Activated CD8-positive, alpha-beta T cell treated with anti-CD3 and anti-CD28 coated beads, Interleukin-2, amount 10 ng/mL, durations not matched to agents 7 days and 5 days (primary cell): ENCODE results near the gene TSPOAP1. TPM values are rescaled to one million over a fixed set of nuclear protein-coding genes. Genes with fewer than 3 reads are reported as not detected.

Experiments used
- ATAC-seq: fragments of 150-1000 bp; cut with Tn5 transposase; one replicate; pipeline ENCODE4 v1.10.0; 2021; ENCODE audit warnings: moderate library complexity
- CTCF ChIA-PET: fragments of 350-600 bp; sonication (Branson Sonifier 250); formaldehyde crosslinking; loops from one replicate; lab custom pipeline; 2021; ENCODE audit warnings: antibody characterized with exemption; lab: Charles Lee
- POLR2A ChIA-PET: fragments of 350-600 bp; sonication (Branson Sonifier 250); formaldehyde crosslinking; loops from one replicate; lab custom pipeline; 2021; ENCODE audit warnings: antibody characterized with exemption; lab: Charles Lee
- DNase-seq: peaks from one replicate; pipeline ENCODE4 v3.0.0-alpha.2; 2020
- H3K27ac Mint-ChIP-seq: one replicate; pipeline ENCODE4 v1.8.0; 2021; ENCODE audit warnings: mild to moderate bottlenecking, mixed read lengths
- H3K27me3 Mint-ChIP-seq: one replicate; pipeline ENCODE4 v1.8.0; 2021; ENCODE audit warnings: low read depth, mixed read lengths
- H3K36me3 Mint-ChIP-seq: one replicate; pipeline ENCODE4 v1.8.0; 2021; ENCODE audit warnings: low read depth, mixed read lengths
- H3K4me1 Mint-ChIP-seq: one replicate; pipeline ENCODE4 v1.8.0; 2021; ENCODE audit warnings: low read depth, mixed read lengths
- H3K4me3 Mint-ChIP-seq: one replicate; pipeline ENCODE4 v1.8.0; 2021; ENCODE audit warnings: mild to moderate bottlenecking, mixed read lengths
- H3K9me3 Mint-ChIP-seq: one replicate; pipeline ENCODE4 v1.8.0; 2022; ENCODE audit warnings: mixed read lengths; ENCODE audit not compliant: insufficient read depth
- total RNA-seq, 2 experiments: library from RNA; stranded (reverse); gene quantifications; one replicate each; pipeline ENCODE4 v1.2.3, GENCODE V29; 2021

The TSPOAP1 gene
- total RNA-seq, 2 experiments from 2014 or later = 45.8 to 51.5 TPM

DNA sequence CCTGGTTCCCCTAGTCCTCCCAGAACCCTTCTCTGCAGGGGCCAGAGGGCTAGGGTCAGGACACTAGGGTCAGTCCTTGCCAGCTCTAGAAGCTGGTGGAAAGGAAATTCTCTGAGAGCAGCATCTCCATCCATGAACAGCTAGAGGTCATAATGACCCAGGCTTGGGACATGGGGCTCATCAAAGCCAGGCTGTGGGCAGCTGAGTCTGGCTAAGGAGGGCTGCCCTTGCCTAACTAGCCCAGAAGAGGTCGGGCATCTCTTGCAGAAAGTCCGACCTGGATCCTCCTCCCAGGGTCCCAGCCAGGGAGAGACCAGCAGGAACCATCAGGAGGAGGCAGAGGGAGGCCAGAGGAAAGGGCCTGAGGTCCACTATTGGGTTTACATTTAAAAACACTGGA is 52.2 kb downstream of the TSPOAP1 start:
- ChIA-PET CTCF (interaction anchor here (0.9 to 1.1 kb wide), 2 partner anchors 26 to 41 kb away, joined by 3 to 4 read pairs; no protein-coding TSS in a partner anchor), POLR2A (interaction anchor here (0.6 to 0.7 kb wide), 2 partner anchors 25 to 80 kb away, joined by 3 read pairs; no protein-coding TSS in a partner anchor)
- H3K4me3 Mint-ChIP-seq = no peak overlapping the region
- peaks cover 12% of the 10 kb centered on the region for H3K27me3 Mint-ChIP-seq
- DNase-seq (no peak), ATAC-seq (no peak)
- no peaks in the 10 kb centered on the region for H3K36me3 Mint-ChIP-seq
- no peaks in the 10 kb centered on the region for H3K9me3 Mint-ChIP-seq
- H3K4me1 Mint-ChIP-seq = peaks cover 6% of the 10 kb centered on the region
- H3K27ac Mint-ChIP-seq = no peak overlapping the region

DNA sequence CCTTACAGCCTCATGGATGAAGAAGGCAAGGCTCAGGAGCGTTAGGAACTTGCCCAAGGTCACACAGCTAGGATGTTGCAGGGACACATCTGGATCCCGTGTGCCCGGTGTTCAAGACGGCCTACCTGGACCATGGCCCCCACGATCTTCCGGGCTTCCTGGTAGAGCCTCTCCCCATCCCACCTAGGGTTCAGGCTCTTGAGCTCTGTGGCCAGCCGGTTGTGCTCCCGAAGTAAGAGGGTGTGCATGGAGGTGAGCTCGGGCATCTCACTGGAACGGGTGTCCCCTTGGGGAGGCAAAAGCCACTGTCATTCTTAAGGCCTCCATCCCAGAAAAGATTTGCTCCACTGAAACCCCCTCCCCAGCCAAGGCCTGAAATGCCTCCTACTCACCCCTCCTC is 53.2 kb downstream of the TSPOAP1 start:
- CTCF ChIA-PET = interaction anchor here (1.1 kb wide), 1 partner anchor 42 kb away, joined by 4 read pairs; no protein-coding TSS in a partner anchor
- peaks cover 9% of the 10 kb centered on the region for H3K27me3 Mint-ChIP-seq
- H3K4me3 Mint-ChIP-seq = no peak overlapping the region
- DNase-seq = no peak
- peaks cover 6% of the 10 kb centered on the region for H3K4me1 Mint-ChIP-seq
- H3K9me3 Mint-ChIP-seq = no peaks in the 10 kb centered on the region
- ATAC-seq = no peak
- no peak overlapping the region for H3K27ac Mint-ChIP-seq
- H3K36me3 Mint-ChIP-seq = no peaks in the 10 kb centered on the region
- POLR2A ChIA-PET = interaction anchor here (0.7 kb wide), 1 partner anchor 46 kb away, joined by 3 read pairs; no protein-coding TSS in a partner anchor

DNA sequence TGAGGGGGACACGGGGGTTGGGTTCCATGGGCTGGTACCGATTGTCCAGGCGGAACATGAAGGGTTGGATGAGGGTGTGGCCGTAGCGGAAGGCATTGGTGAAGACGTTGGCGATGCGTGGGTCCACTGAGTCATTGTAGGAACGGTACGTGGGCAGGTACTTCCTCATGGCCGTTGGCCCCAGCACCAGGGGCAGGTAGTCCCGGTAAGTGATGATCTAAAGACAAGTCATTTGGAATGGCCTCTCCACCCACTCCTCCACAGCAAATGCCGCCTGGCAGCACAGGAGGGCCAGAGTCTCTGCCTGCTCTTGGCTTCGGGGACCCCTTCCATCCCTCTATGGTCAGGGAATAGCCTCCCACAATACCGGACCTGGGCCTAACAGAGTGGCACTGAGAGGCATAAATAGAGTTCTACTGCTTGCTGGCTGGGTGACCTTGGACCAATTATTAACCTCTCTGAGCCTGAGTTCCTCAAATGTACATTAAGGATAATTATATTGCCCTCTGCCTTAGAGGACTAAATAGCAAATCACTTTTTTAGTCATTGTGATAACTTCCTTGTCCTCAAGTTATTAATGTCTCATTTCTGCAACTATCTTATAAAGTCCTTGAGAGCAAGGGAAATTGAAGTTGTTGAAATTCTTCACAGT is 55.0 kb downstream of the TSPOAP1 start:
- no peak overlapping the region for H3K27ac Mint-ChIP-seq
- no peaks in the 10 kb centered on the region for H3K36me3 Mint-ChIP-seq
- H3K4me1 Mint-ChIP-seq = no peaks in the 10 kb centered on the region
- H3K4me3 Mint-ChIP-seq = no peak overlapping the region
- ChIA-PET POLR2A (no interaction called here), CTCF (no interaction called here)
- no peak for ATAC-seq
- no peaks in the 10 kb centered on the region for H3K9me3 Mint-ChIP-seq
- no peak for DNase-seq
- H3K27me3 Mint-ChIP-seq = peaks cover 2% of the 10 kb centered on the region

DNA sequence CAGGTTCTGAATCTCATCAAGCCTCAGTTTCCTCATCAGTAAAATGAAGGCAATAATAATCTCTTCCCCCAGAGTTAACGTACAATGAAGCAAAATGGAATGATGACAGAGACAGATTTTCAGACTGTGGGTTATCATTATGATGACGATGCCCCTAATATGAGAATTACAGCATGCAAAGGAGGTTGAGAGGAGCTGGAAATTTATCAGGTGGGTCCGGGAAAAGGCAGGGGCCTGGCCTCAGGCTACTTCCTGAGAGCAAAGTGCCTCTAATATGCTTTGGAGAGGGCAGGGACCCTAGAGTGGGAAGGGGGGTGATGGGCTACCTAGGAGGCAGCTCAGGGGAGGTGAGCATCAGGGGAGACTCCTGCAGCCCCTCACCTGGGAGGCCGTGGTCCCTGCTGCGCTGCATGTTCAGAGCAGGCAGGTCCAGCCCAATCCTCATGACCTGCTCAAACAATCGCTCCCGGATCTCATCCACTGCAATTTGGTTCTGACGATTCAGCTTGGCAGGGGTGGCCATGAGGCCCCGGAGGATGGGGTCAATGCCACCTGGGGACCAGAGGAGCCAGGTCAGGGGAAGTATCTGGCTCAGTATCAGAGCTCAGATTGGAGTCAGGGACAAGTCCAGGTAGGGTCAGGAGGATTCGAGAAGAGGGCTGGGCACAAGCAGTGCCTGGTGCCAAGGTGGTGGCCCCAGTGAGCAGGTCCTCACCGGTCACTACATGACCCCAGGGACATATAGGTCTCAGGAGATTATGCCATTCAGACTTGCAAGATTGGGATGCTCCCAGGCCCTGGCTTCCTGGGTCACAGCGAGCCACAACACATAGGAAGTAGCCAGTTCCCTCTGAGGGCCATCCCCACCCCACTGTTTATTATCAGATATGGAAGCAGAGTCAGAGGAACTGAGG is 56.0 kb downstream of the TSPOAP1 start:
- no peak for ATAC-seq
- ChIA-PET CTCF (no interaction called here), POLR2A (no interaction called here)
- H3K27me3 Mint-ChIP-seq = peaks cover 2% of the 10 kb centered on the region
- no peaks in the 10 kb centered on the region for H3K36me3 Mint-ChIP-seq
- no peak overlapping the region for H3K27ac Mint-ChIP-seq
- H3K9me3 Mint-ChIP-seq = no peaks in the 10 kb centered on the region
- H3K4me1 Mint-ChIP-seq = no peaks in the 10 kb centered on the region
- DNase-seq = no peak
- no peak overlapping the region for H3K4me3 Mint-ChIP-seq

DNA sequence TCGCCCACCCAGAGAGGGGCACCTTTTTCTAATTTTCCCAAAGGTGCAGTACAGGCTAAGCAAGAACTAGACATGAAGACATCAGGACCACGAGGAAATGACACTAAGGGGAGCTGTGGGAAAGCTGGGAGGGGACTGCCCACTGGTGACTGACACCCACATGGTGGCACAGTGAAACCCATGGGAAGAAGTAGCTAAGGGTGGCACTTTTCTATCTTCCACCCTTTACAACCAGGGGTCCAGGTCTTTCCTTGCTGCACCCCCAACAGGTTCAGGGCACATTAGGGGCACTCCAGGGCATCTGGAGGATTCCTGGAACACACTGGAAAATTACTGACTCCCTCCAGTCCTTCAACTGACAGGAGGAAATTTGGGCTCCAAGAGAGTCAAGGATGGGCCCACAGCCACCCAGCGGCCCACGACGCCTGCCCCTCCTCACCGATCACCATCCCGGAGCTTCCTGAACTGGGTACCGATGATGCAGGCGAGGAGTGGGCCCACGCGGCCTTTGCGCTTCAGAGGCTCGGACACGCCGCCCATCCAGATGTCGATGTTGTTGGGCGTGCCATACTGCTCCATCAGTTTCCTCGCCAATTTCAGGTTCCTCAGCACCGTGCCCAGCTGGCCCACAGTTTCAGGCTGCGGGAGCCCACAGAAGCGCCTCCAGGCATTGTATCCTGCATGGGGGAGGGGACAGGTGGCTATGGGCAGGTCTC is 57.2 kb downstream of the TSPOAP1 start:
- ChIA-PET CTCF (interaction anchor here (1.1 kb wide), 1 partner anchor 22 kb away, joined by 4 read pairs; no protein-coding TSS in a partner anchor), POLR2A (no interaction called here)
- no peak for DNase-seq
- Mint-ChIP-seq H3K9me3 (no peaks in the 10 kb centered on the region), H3K27me3 (peaks cover 3% of the 10 kb centered on the region), H3K4me3 (no peak overlapping the region), H3K27ac (no peak overlapping the region), H3K4me1 (no peaks in the 10 kb centered on the region), H3K36me3 (no peaks in the 10 kb centered on the region)
- no peak for ATAC-seq

DNA sequence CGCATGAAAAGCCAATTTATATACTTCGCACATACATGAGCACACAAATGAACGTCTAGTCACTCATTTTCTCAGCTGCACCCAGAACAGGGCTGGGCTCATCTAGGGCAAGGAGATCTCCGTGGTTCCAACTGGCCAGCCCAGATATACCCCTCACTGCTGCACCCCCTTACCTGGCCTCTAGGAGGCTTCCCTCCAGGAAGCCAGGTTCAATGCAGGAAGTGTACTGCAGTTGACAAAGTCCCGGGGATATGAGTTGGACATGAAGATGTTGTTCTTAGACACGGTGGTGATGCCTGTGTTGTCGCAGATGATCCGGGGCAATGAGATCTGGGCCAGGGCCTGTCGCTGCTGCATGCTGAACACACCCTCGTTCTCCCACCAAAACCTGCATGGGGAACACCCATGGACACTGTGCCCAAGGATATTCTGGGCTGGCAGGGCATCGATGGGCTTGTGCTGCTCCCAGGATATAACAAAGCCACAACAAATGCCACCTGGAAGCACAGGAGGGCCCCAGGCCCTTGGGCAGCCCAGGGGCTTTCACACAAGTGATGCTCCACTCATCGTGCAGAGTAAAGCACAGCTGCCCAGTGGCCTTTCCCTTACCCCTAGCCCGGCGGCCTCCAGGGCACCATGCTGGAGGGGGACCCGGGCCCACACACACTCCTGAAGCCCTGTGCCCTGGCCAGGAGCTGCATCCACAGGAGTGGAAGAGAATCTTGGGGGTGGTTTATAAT is 57.9 kb downstream of the TSPOAP1 start:
- DNase-seq (no peak), ATAC-seq (no peak)
- Mint-ChIP-seq H3K9me3 (no peaks in the 10 kb centered on the region), H3K27ac (no peak overlapping the region), H3K27me3 (peaks cover 7% of the 10 kb centered on the region), H3K4me3 (no peak overlapping the region), H3K4me1 (no peaks in the 10 kb centered on the region), H3K36me3 (no peaks in the 10 kb centered on the region)
- POLR2A ChIA-PET = no interaction called here
- CTCF ChIA-PET = interaction anchor here (1.1 kb wide), 1 partner anchor 21 kb away, joined by 4 read pairs; no protein-coding TSS in a partner anchor

DNA sequence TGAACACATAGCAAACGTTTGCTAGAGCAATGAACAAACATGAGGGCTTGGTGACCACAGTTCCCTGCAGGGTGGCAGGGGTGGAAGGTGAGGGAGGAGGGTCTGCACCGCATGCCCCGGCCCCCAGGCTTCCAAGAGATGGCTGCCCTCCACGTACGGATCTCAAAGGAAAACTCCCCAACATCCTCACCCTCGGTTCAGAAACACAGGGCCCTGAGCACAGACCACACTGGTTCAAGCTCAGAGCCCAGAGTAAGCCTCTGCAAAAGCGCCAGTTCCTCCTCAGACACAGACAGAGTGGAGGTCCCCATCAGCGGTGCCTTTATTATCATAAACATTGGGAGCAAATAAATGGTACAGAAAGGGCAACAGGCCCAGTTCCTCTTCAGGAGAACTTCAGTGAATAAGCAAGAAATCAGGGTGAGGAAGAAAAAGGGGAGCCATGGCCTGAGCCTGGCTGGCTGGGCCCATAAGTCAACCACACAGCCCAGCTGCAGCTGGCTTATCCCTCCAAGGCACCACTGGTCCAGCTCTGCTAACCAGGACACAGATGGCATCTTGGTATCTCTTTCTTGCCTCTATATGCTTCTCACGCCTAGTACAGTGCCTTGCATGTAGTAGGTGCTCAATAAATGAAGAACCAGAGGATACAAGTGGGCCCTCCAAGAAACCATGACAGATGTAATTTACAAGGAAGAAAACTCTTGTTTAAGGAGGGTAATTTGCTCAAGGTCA is 58.9 kb downstream of the TSPOAP1 start:
- ATAC-seq (no peak), DNase-seq (no peak)
- Mint-ChIP-seq H3K9me3 (no peaks in the 10 kb centered on the region), H3K36me3 (no peaks in the 10 kb centered on the region), H3K4me3 (no peak overlapping the region), H3K4me1 (no peaks in the 10 kb centered on the region), H3K27me3 (peaks cover 13% of the 10 kb centered on the region), H3K27ac (no peak overlapping the region)
- ChIA-PET CTCF (no interaction called here), POLR2A (no interaction called here)

DNA sequence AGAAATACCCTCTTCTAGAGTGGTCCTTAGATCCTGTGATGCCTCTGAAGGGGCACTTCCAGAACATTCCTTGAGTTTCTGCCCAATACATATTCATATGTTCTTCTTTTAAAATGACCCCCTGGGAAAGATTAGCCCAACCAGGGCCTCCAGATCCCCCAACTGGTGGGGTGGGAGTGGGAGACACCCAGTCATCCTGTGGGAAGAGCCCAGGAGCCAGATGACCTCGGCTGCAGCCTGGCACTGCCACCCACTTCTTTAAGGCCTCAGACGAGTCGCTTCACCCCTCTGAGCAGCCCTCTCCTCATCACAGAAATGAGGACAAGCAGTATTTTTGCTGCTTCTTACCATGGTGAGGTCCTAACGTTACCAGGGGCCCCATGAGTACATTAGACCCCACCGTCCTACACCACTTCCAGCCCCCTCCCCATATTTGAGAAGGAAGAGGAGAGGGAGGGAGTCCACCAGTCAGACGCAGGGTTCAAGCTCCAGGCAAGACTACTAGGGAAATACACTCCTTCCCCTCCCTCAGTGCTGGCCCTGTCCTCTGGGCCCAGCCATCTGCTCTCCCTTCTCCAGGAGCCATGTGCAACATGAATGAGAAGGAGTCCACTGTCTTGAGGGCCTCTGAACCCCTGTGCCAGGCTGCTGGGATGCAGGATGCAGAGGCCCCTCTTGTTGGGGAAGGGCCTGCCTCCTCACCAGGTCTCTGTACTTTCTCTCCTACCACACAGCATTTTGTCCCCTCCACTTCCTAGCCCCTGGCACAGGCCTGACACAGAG is 59.6 kb downstream of the TSPOAP1 start:
- no peak for DNase-seq
- CTCF ChIA-PET = interaction anchor here (1.3 kb wide), 1 partner anchor 13 kb away, joined by 3 read pairs; no protein-coding TSS in a partner anchor
- no peaks in the 10 kb centered on the region for H3K4me1 Mint-ChIP-seq
- H3K4me3 Mint-ChIP-seq = no peak overlapping the region
- H3K27ac Mint-ChIP-seq = no peak overlapping the region
- H3K36me3 Mint-ChIP-seq = no peaks in the 10 kb centered on the region
- POLR2A ChIA-PET = no interaction called here
- peaks cover 17% of the 10 kb centered on the region for H3K27me3 Mint-ChIP-seq
- no peaks in the 10 kb centered on the region for H3K9me3 Mint-ChIP-seq
- no peak for ATAC-seq

DNA sequence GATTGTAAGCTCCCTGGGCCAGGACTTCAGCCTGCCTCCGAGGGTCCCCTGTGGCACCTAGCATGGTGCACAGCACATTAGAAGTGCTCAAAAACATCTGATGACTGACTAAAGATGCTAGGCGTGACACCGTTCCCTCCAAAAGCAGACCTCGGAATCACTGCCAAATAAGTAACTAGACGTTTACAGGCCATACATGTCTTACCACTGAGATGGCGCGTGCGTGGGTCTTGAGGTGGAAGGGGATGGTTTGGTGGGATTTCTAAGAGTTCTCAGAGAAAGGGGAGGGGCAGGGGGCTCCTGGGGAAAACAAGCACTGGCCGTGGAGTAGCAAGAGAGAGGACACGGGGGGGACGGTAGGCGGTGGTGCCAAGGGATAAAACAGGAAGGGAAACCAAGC is 60.3 kb downstream of the TSPOAP1 start:
- Mint-ChIP-seq H3K4me3 (no peak overlapping the region), H3K4me1 (no peaks in the 10 kb centered on the region), H3K36me3 (no peaks in the 10 kb centered on the region), H3K27ac (no peak overlapping the region), H3K27me3 (peaks cover 23% of the 10 kb centered on the region), H3K9me3 (no peaks in the 10 kb centered on the region)
- ATAC-seq (no peak), DNase-seq (no peak)
- ChIA-PET POLR2A (no interaction called here), CTCF (interaction anchor here (1.3 kb wide), 2 partner anchors 12 to 68 kb away, joined by 3 read pairs; no protein-coding TSS in a partner anchor)
